ENCODE data around the gene PARD3. TPM values are rescaled to one million over a fixed set of nuclear protein-coding genes. Genes with fewer than 3 reads are reported as not detected.

The PARD3 gene
- total RNA-seq, 1 donor from 2014 or later, result 35.4 TPM

DNA sequence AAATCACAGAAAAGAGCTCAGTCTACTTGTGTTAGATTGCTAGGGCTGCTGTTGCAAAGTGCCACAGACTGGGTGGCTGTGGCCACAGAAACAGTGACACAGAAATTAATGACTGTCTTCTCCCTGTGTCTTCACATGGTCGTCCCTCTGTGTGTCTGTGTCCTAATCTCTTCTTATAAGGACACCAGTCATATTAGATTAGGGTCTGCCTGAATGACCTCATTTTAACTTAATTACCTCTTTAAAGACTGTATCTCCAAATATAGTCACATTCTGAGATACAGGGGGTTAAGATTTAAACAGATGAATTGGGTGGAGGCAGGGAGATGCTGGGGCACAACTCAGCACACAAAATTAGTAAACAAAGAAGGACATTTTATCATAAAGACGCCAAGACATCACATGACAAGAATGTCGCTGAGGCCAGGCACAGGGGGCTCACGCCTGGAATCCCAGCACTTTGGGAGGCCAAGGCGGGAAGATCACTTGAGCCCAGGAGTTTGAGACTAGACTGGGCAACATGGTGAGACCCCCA lies 23.3 kb upstream of the PARD3 start:
- no peak for TF ChIP-seq EZH2 (IDR thresholded peaks at IDR 0.05; ENCODE audit: insufficient read depth, low read length)
- TF ChIP-seq, protein P1, sequence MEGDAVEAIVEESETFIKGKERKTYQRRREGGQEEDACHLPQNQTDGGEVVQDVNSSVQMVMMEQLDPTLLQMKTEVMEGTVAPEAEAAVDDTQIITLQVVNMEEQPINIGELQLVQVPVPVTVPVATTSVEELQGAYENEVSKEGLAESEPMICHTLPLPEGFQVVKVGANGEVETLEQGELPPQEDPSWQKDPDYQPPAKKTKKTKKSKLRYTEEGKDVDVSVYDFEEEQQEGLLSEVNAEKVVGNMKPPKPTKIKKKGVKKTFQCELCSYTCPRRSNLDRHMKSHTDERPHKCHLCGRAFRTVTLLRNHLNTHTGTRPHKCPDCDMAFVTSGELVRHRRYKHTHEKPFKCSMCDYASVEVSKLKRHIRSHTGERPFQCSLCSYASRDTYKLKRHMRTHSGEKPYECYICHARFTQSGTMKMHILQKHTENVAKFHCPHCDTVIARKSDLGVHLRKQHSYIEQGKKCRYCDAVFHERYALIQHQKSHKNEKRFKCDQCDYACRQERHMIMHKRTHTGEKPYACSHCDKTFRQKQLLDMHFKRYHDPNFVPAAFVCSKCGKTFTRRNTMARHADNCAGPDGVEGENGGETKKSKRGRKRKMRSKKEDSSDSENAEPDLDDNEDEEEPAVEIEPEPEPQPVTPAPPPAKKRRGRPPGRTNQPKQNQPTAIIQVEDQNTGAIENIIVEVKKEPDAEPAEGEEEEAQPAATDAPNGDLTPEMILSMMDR (IDR thresholded peaks at IDR 0.05; ENCODE audit: insufficient read depth, low read depth, low read length), result no peak
- Histone ChIP-seq H3K79me2 (ENCODE audit: insufficient read depth, low read length) (no peaks in the 10 kb centered on the region), H3K27me3 (ENCODE audit: insufficient read depth, low read length) (no peaks in the 10 kb centered on the region), H3K27ac (ENCODE audit: low read depth, low read length) (no peak overlapping the region), H3K4me2 (ENCODE audit: low read length) (no peak overlapping the region), H3K36me3 (ENCODE audit: insufficient read depth, low read length) (no peaks in the 10 kb centered on the region), H3K9me3 (ENCODE audit: insufficient read depth, low read depth, low read length) (no peaks in the 10 kb centered on the region), H3K4me1 (ENCODE audit: insufficient read depth, low read length) (no peaks in the 10 kb centered on the region), H2AFZ (ENCODE audit: low read depth, low read length) (no peak overlapping the region), H3K9ac (ENCODE audit: low read length) (no peak overlapping the region), H4K20me1 (ENCODE audit: insufficient read depth, low read length) (no peaks in the 10 kb centered on the region), H3K4me3 (ENCODE audit: insufficient read depth, low read depth, low read length) (no peak overlapping the region)
- Mint-ChIP-seq H3K27me3 (ENCODE audit: low read depth, unreplicated experiment) (peaks cover 16% of the 10 kb centered on the region), H3K4me1 (ENCODE audit: low read depth, unreplicated experiment) (no peaks in the 10 kb centered on the region), H3K4me3 (ENCODE audit: unreplicated experiment) (no peak overlapping the region), H3K9me3 (ENCODE audit: unreplicated experiment) (no peaks in the 10 kb centered on the region), H3K36me3 (ENCODE audit: low read depth, unreplicated experiment) (no peaks in the 10 kb centered on the region), H3K27ac (ENCODE audit: unreplicated experiment) (no peak overlapping the region)
- DNase-seq (ENCODE audit: low read depth) (no peak), FAIRE-seq (no peak)

DNA sequence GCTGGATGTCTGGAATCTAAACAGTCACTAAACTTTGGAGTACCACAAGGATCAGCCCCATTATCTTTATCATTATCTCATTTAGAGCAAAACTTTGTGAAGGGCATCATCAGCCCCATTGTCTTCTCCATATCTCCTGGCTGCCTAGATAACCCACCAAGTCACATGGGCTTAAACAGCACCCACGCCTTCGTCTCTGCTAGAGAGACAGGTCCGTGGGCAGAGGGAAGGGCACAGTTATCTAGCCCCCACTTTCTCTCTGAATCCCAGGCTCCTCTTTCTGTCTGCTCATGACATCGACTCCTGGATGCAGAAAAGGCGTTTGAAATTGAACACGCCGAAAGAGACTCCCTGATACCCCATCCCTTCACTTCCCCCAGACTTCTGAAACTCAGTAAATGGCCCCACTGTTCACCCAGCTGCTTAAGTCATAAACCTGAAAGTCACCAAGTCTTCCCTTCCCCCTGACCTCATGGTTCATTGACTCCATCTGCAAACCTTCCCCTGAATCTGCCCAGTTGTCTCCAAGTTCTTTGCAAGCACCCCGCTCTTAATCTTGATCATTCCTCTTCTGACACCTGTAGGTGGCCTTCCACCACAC lies 20.9 kb upstream of the PARD3 start:
- Mint-ChIP-seq H3K27me3 (ENCODE audit: low read depth, unreplicated experiment) (peaks cover 17% of the 10 kb centered on the region), H3K27ac (ENCODE audit: unreplicated experiment) (no peak overlapping the region), H3K4me1 (ENCODE audit: low read depth, unreplicated experiment) (no peaks in the 10 kb centered on the region), H3K9me3 (ENCODE audit: unreplicated experiment) (no peaks in the 10 kb centered on the region), H3K4me3 (ENCODE audit: unreplicated experiment) (no peak overlapping the region), H3K36me3 (ENCODE audit: low read depth, unreplicated experiment) (no peaks in the 10 kb centered on the region)
- Histone ChIP-seq H3K36me3 (ENCODE audit: insufficient read depth, low read length) (no peaks in the 10 kb centered on the region), H3K9ac (ENCODE audit: low read length) (no peak overlapping the region), H3K27ac (ENCODE audit: low read depth, low read length) (no peak overlapping the region), H3K79me2 (ENCODE audit: insufficient read depth, low read length) (no peaks in the 10 kb centered on the region), H4K20me1 (ENCODE audit: insufficient read depth, low read length) (no peaks in the 10 kb centered on the region), H3K4me1 (ENCODE audit: insufficient read depth, low read length) (no peaks in the 10 kb centered on the region), H3K4me3 (ENCODE audit: insufficient read depth, low read depth, low read length) (no peak overlapping the region), H3K4me2 (ENCODE audit: low read length) (no peak overlapping the region), H3K9me3 (ENCODE audit: insufficient read depth, low read depth, low read length) (no peaks in the 10 kb centered on the region), H2AFZ (ENCODE audit: low read depth, low read length) (no peak overlapping the region), H3K27me3 (ENCODE audit: insufficient read depth, low read length) (peaks cover 3% of the 10 kb centered on the region)
- no peak for FAIRE-seq
- TF ChIP-seq, protein P1 (IDR thresholded peaks at IDR 0.05; ENCODE audit: insufficient read depth, low read depth, low read length), result no peak
- TF ChIP-seq EZH2 (IDR thresholded peaks at IDR 0.05; ENCODE audit: insufficient read depth, low read length), result no peak
- DNase-seq (ENCODE audit: low read depth), result no peak

DNA sequence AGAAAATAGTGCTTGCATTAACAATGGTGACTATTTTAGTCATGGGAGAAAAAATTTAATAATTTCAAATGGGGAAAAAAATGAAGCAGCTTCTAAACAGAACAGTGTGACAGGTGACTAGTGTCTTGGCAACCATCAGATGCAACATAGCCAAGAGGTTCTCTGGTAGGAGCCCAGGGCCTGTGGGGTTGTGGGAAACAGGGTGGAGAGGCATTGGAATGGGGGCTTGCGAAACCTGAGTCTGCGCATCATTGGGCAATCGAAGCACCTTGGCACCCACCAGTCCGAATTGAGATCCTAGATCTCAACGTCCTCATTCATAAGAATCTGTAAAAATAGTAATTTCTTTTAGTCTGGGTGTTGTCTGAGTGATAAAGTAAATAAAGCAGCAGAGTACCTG lies 19.2 kb upstream of the PARD3 start:
- DNase-seq (ENCODE audit: low read depth) (no peak), FAIRE-seq (no peak)
- no peak overlapping the region for H3K27ac ChIP-seq (ENCODE audit: low read depth, low read length)

More for the DNA sequence above, 19.2 kb upstream of the PARD3 start:
- no peak overlapping the region for H3K9ac ChIP-seq (ENCODE audit: low read length)
- no peaks in the 10 kb centered on the region for H3K9me3 ChIP-seq (ENCODE audit: insufficient read depth, low read depth, low read length)
- peaks cover 22% of the 10 kb centered on the region for H3K27me3 Mint-ChIP-seq (ENCODE audit: low read depth, unreplicated experiment)
- peaks cover 3% of the 10 kb centered on the region for H3K27me3 ChIP-seq (ENCODE audit: insufficient read depth, low read length)
- no peak overlapping the region for H3K27ac Mint-ChIP-seq (ENCODE audit: unreplicated experiment)
- H3K36me3 ChIP-seq (ENCODE audit: insufficient read depth, low read length), result no peaks in the 10 kb centered on the region
- no peak overlapping the region for H3K4me3 Mint-ChIP-seq (ENCODE audit: unreplicated experiment)
- TF ChIP-seq EZH2 (IDR thresholded peaks at IDR 0.05; ENCODE audit: insufficient read depth, low read length), result no peak
- TF ChIP-seq, protein P1 (IDR thresholded peaks at IDR 0.05; ENCODE audit: insufficient read depth, low read depth, low read length), result no peak
- H3K4me1 ChIP-seq (ENCODE audit: insufficient read depth, low read length), result no peaks in the 10 kb centered on the region
- H3K4me2 ChIP-seq (ENCODE audit: low read length), result no peak overlapping the region
- no peaks in the 10 kb centered on the region for H3K79me2 ChIP-seq (ENCODE audit: insufficient read depth, low read length)
- H3K9me3 Mint-ChIP-seq (ENCODE audit: unreplicated experiment), result no peaks in the 10 kb centered on the region
- H4K20me1 ChIP-seq (ENCODE audit: insufficient read depth, low read length), result no peaks in the 10 kb centered on the region
- H2AFZ ChIP-seq (ENCODE audit: low read depth, low read length), result no peak overlapping the region
- H3K36me3 Mint-ChIP-seq (ENCODE audit: low read depth, unreplicated experiment), result no peaks in the 10 kb centered on the region
- H3K4me1 Mint-ChIP-seq (ENCODE audit: low read depth, unreplicated experiment), result no peaks in the 10 kb centered on the region
- H3K4me3 ChIP-seq (ENCODE audit: insufficient read depth, low read depth, low read length), result no peak overlapping the region

Measured in astrocyte (in vitro differentiated cells and primary cell).